ENCODE results near the gene KRTAP4-3. TPM values are rescaled to one million over a fixed set of nuclear protein-coding genes. Genes with fewer than 3 reads are reported as not detected.
"Not testable (repeated sequence)": the region's sequence is repeated elsewhere in the genome, so short reads cannot be mapped to it uniquely, and the experiment has no call there.

Gene KRTAP4-3
- total RNA-seq, 1 experiment from 2014 or later: not detected

GRCh38 chr17:41118721-41119120, 49.3 kb downstream of the KRTAP4-3 start:
- Mint-ChIP-seq H3K4me3 (ENCODE audit: low read depth, unreplicated experiment) (no peak overlapping the region), H3K4me1 (ENCODE audit: low read depth, unreplicated experiment) (peaks cover 32% of the 10 kb centered on the region)

GRCh38 chr17:41117846-41118386, 50.1 kb downstream of the KRTAP4-3 start, which contains the start of gene KRTAP4-11:
Gene KRTAP4-11, minus strand, starts transcription at chr17:41118373. Its CDS starts 58 bp downstream, at chr17:41118315.
- peaks cover 25% of the 10 kb centered on the region for H3K4me1 Mint-ChIP-seq (ENCODE audit: low read depth, unreplicated experiment)
- H3K4me3 Mint-ChIP-seq (ENCODE audit: low read depth, unreplicated experiment); H3K27me3 Mint-ChIP-seq (ENCODE audit: unreplicated experiment); H3K27ac Mint-ChIP-seq (ENCODE audit: unreplicated experiment); BruUV-seq (replicated peaks); intact Hi-C loops (cut with micrococcal nuclease; ENCODE audit: unreplicated experiment); H3K36me3 Mint-ChIP-seq (ENCODE audit: insufficient read depth, unreplicated experiment); CTCF ChIA-PET; H3K9me3 Mint-ChIP-seq (ENCODE audit: low read depth, unreplicated experiment); DNase-seq: not testable (repeated sequence)

More at GRCh38 chr17:41118721-41119120, 49.3 kb downstream of the KRTAP4-3 start:
- DNase-seq: no peak
- intact Hi-C loops (cut with micrococcal nuclease; ENCODE audit: unreplicated experiment): no loop called here
- CTCF ChIA-PET: no interaction called here
- TF ChIP-seq CTCF (IDR thresholded peaks at IDR 0.05; ENCODE audit: unreplicated experiment): no peak
- no peak overlapping the region for H3K27ac Mint-ChIP-seq (ENCODE audit: unreplicated experiment)
- H3K27me3 Mint-ChIP-seq (ENCODE audit: unreplicated experiment): no peaks in the 10 kb centered on the region
- peaks cover 3% of the 10 kb centered on the region for H3K9me3 Mint-ChIP-seq (ENCODE audit: low read depth, unreplicated experiment)
- BruUV-seq (replicated peaks): no TSS peak
- no peaks in the 10 kb centered on the region for H3K36me3 Mint-ChIP-seq (ENCODE audit: insufficient read depth, unreplicated experiment)

Other genes starting within 250 kb of the KRTAP4-3 start
- gene KRT23, start 230.6 kb downstream of the KRTAP4-3 start, total RNA-seq (2022): 1,389 and 1,709 TPM in 2 replicates
- 0.44 TPM in 1 of 2 replicates, not detected in the other for gene KRT39, start 201.3 kb downstream of the KRTAP4-3 start, total RNA-seq (2022)
- gene KRT40, start 183.9 kb downstream of the KRTAP4-3 start, total RNA-seq (2022): not detected in 2 replicates
- not detected in 2 replicates for gene KRTAP3-3, start 174.1 kb downstream of the KRTAP4-3 start, total RNA-seq (2022)
- gene KRTAP3-2, start 168.3 kb downstream of the KRTAP4-3 start, total RNA-seq (2022): not detected in 2 replicates
- not detected in 2 replicates for gene KRTAP3-1, start 159.1 kb downstream of the KRTAP4-3 start, total RNA-seq (2022)
- gene KRTAP1-5, start 141.0 kb downstream of the KRTAP4-3 start, total RNA-seq (2022): not detected in 2 replicates
- gene KRTAP1-4, start 138.0 kb downstream of the KRTAP4-3 start, total RNA-seq (2022): not detected in 2 replicates
- gene KRTAP1-3, start 133.3 kb downstream of the KRTAP4-3 start, total RNA-seq (2022): not detected in 2 replicates
- 10.2 and 15.9 TPM in 2 replicates for gene KRTAP1-1, start 126.8 kb downstream of the KRTAP4-3 start, total RNA-seq (2022)
- not detected in 2 replicates for gene KRTAP2-1, start 120.9 kb downstream of the KRTAP4-3 start, total RNA-seq (2022)
- not detected in 2 replicates for gene KRTAP2-2, start 113.0 kb downstream of the KRTAP4-3 start, total RNA-seq (2022)
- 9.4 and 18.2 TPM in 2 replicates for gene KRTAP2-3, start 108.1 kb downstream of the KRTAP4-3 start, total RNA-seq (2022)
- not detected in 2 replicates for gene KRTAP2-4, start 102.3 kb downstream of the KRTAP4-3 start, total RNA-seq (2022)
- not detected in 2 replicates for gene KRTAP4-7, start 84.1 kb downstream of the KRTAP4-3 start, total RNA-seq (2022)
- gene KRTAP4-8, start 70.1 kb downstream of the KRTAP4-3 start, total RNA-seq (2022): not detected in 2 replicates
- gene KRTAP4-16, start 66.0 kb downstream of the KRTAP4-3 start, total RNA-seq (2022): not detected in 2 replicates
- gene KRTAP4-9, start 62.8 kb downstream of the KRTAP4-3 start, total RNA-seq (2022): not detected in 2 replicates
- gene KRTAP4-11, start 49.8 kb downstream of the KRTAP4-3 start, total RNA-seq (2022): not detected in 2 replicates
- gene KRTAP4-12, start 44.0 kb downstream of the KRTAP4-3 start, total RNA-seq (2022): not detected in 2 replicates
- not detected in 2 replicates for gene KRTAP4-6, start 27.7 kb downstream of the KRTAP4-3 start, total RNA-seq (2022)
- gene KRTAP4-5, start 18.4 kb downstream of the KRTAP4-3 start, total RNA-seq (2022): not detected in 2 replicates
- gene KRTAP4-4, start 7.5 kb downstream of the KRTAP4-3 start, total RNA-seq (2022): not detected in 2 replicates
- not detected in 2 replicates for gene KRTAP4-2, start 10.0 kb upstream of the KRTAP4-3 start, total RNA-seq (2022)
- not detected in 2 replicates for gene KRTAP4-1, start 16.7 kb upstream of the KRTAP4-3 start, total RNA-seq (2022)
- not detected in 2 replicates for gene KRTAP9-1, start 21.7 kb upstream of the KRTAP4-3 start, total RNA-seq (2022)
- gene KRTAP9-2, start 58.4 kb upstream of the KRTAP4-3 start, total RNA-seq (2022): not detected in 2 replicates
- gene KRTAP9-3, start 64.2 kb upstream of the KRTAP4-3 start, total RNA-seq (2022): not detected in 2 replicates
- not detected in 2 replicates for gene KRTAP9-8, start 69.8 kb upstream of the KRTAP4-3 start, total RNA-seq (2022)
- gene KRTAP9-4, start 81.5 kb upstream of the KRTAP4-3 start, total RNA-seq (2022): not detected in 2 replicates
- not detected in 2 replicates for gene KRTAP9-9, start 87.2 kb upstream of the KRTAP4-3 start, total RNA-seq (2022)
- gene KRTAP9-6, start 97.2 kb upstream of the KRTAP4-3 start, total RNA-seq (2022): not detected in 2 replicates
- gene KRTAP9-7, start 107.5 kb upstream of the KRTAP4-3 start, total RNA-seq (2022): not detected in 2 replicates
- gene KRTAP29-1, start 134.6 kb upstream of the KRTAP4-3 start, total RNA-seq (2022): not detected in 2 replicates
- not detected in 2 replicates for gene KRTAP16-1, start 141.1 kb upstream of the KRTAP4-3 start, total RNA-seq (2022)
- gene KRTAP17-1, start 147.5 kb upstream of the KRTAP4-3 start, total RNA-seq (2022): not detected in 2 replicates
- not detected in 2 replicates for gene KRT33A, start 182.6 kb upstream of the KRTAP4-3 start, total RNA-seq (2022)
- gene KRT33B, start 201.6 kb upstream of the KRTAP4-3 start, total RNA-seq (2022): not detected in 2 replicates
- not detected in 2 replicates for gene KRT34, start 214.1 kb upstream of the KRTAP4-3 start, total RNA-seq (2022)
- not detected in 2 replicates for gene KRT31, start 229.4 kb upstream of the KRTAP4-3 start, total RNA-seq (2022)